Cardiac septum (tissue), 1 donor: ENCODE data around the gene ZNF524. TPM values are rescaled to one million over a fixed set of nuclear protein-coding genes. Genes with fewer than 3 reads are reported as not detected.

Source experiments
- DNase-seq: peaks from one replicate; pipeline ENCODE4 v3.0.0-alpha.2; 2020; ENCODE audit warnings: low spot score
- intact Hi-C: fragments of 100-400 bp; cut with DNase I; formaldehyde crosslinking; loops from one replicate; pipeline ENCODE4 v1.14.0; 2022
- total RNA-seq: library from RNA; stranded (reverse); fragmentation: NEBNext Ultra II Directional; extraction: Animal tissue kit (Norgen Biotek cat#: 25700); gene quantifications from one replicate; pipeline ENCODE4 v1.2.1, GENCODE V29; 2021
- donor health status: DM: no; HTN: no; CAD: no.

The ZNF524 gene
- total RNA-seq, 1 donor from 2014 or later = 13.7 TPM

GRCh38 chr19:55613930-55614710, 14.0 kb downstream of the ZNF524 start:
- intact Hi-C loops = no loop called here
- no peak for DNase-seq

DNA sequence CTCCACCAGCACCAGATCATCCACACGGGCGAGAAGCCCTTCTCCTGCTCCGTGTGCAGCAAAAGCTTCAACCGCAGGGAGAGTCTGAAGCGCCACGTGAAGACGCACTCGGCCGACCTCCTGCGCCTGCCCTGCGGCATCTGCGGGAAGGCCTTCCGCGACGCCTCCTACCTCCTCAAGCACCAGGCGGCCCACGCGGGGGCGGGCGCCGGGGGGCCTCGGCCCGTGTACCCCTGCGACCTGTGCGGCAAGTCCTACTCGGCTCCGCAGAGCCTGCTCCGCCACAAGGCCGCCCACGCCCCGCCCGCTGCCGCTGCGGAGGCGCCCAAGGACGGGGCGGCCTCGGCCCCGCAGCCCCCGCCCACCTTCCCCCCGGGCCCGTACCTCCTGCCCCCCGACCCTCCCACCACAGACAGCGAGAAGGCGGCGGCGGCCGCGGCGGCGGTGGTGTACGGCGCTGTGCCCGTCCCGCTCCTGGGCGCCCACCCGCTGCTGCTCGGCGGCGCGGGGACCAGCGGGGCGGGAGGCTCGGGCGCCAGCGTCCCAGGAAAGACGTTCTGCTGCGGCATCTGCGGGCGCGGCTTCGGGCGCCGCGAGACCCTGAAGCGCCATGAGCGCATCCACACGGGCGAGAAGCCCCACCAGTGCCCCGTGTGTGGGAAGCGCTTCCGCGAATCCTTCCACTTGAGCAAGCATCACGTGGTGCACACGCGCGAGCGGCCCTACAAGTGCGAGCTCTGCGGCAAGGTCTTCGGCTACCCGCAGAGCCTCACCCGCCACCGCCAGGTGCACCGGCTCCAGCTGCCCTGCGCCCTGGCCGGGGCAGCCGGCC, 14.8 kb downstream of the ZNF524 start:
- DNase-seq = no peak
- intact Hi-C loops = no loop called here

DNA sequence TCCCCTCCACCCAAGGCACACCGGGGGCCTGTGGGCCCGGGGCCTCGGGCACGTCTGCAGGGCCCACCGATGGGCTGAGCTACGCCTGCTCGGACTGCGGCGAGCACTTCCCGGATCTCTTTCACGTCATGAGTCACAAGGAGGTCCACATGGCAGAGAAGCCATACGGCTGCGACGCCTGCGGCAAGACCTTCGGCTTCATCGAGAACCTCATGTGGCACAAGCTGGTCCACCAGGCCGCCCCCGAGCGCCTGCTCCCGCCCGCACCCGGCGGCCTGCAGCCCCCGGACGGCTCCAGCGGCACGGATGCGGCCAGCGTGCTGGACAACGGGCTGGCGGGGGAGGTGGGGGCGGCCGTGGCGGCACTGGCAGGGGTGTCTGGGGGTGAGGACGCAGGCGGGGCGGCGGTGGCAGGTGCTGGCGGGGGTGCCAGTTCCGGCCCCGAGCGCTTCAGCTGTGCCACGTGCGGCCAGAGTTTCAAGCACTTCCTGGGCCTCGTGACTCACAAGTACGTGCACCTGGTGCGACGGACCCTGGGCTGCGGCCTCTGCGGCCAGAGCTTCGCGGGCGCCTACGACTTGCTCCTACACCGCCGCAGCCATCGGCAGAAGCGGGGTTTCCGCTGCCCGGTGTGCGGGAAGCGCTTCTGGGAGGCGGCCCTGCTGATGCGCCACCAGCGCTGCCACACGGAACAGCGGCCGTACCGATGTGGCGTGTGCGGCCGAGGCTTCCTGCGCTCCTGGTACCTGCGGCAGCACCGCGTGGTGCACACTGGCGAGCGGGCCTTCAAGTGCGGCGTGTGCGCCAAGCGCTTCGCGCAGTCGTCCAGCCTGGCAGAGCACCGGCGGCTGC, 15.7 kb downstream of the ZNF524 start:
- intact Hi-C loops = no loop called here
- DNase-seq = no peak

- DNase-seq = no peak
- intact Hi-C loops = no loop called here
These were observed 16.3 kb downstream of the ZNF524 start for GRCh38 chr19:55616395-55616875.

- intact Hi-C loops = no loop called here
- DNase-seq = no peak
These were observed 17.3 kb downstream of the ZNF524 start for GRCh38 chr19:55617426-55617825.

DNA sequence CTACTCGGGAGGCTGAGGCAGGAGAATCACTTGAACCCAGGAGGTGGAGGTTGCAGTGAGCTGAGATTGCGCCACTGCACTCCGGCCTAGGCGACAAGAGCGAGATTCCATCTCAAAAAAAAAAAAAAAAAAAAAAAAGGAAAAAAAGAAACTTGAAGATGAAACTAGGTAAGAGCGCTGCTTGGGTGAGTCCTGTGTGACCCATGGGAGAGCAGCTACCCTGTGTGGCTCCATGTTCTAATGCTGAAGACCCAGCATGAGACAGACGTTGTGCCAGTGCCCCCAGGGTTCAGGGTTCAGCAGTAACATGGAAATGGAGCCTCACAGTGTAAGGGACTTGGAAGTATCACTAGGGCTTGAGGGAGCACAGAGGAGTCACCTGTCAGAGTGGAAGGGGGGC, 18.3 kb downstream of the ZNF524 start:
- intact Hi-C loops = no loop called here
- no peak for DNase-seq

GRCh38 chr19:55619286-55619685, 19.2 kb downstream of the ZNF524 start:
- intact Hi-C loops = no loop called here

GRCh38 chr19:55620410-55621204, 20.5 kb downstream of the ZNF524 start:
- intact Hi-C loops = no loop called here
- DNase-seq = no peak

More at GRCh38 chr19:55619286-55619685, 19.2 kb downstream of the ZNF524 start:
- no peak for DNase-seq

GRCh38 chr19:55621205-55621672, 21.2 kb downstream of the ZNF524 start:
- DNase-seq = no peak
- intact Hi-C loops = no loop called here

DNA sequence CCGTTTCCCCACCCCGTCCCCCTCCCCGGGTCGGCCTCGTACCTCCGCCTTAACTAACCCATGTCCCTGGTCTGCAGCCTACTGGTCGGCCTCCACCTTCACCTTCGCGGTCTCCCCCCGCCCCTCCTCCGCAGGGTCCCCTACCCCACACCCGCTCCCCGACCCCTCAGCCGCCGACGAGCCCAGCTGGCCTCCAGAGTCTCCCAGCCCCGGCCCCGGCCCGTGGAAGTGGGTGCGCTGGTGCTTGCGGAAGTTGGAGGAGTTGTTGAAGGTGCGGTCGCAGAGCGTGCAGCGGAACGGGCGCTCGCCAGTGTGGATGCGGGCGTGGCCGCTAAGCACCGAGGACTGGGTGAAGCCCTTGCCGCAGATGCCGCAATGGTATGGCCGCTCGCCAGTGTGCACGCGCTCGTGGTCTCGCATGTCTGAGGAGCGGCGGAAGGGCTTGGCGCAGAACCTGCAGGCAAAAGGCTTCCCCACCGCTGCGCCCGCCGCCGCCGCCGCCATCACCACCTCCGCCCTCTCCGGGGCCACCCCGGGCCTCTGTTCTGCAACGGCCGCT, 21.7 kb downstream of the ZNF524 start:
- intact Hi-C loops = no loop called here

GRCh38 chr19:55622242-55622969, 22.3 kb downstream of the ZNF524 start:
- intact Hi-C loops = no loop called here
- no peak for DNase-seq

More for the DNA sequence above, 21.7 kb downstream of the ZNF524 start:
- no peak for DNase-seq

DNA sequence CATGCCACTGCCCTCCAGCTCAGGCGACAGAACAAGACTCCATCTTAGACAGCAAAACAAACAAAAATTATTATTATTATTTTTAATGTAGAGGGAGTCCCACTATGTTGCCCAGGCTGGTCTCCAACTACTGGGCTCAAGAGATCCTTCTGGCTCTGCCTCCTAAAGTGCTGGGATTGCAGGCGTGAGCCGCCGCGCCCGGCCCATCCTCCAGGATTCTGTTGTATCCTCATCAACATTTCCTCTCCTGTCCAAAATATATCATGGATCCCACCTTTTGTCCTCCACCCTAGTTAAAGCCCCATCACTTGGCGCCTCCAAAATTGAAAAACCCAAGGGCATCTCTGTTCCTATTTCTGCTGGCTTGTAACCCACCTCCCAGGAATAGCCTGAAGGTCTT, 23.0 kb downstream of the ZNF524 start:
- no peak for DNase-seq
- intact Hi-C loops = no loop called here

DNA sequence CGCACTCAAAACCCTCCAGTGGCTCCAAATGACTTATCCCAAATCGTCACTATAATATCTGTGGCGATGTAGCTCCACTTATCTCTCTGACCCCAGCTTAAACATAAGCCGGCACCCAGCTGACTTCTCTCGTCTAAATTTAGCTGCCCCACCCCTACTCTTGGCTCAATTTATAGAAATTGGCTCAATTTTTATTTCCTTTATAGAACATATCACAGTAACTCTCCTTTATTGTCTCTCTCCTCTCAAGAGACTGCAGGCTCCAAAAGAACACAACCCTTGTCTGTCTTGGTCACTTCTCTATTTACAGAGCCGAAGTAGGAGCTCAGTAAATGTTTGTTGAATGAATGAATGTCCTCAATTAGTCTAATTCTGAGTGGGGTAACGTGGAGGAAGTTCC, 23.5 kb downstream of the ZNF524 start:
- intact Hi-C loops = no loop called here
- no peak for DNase-seq

DNA sequence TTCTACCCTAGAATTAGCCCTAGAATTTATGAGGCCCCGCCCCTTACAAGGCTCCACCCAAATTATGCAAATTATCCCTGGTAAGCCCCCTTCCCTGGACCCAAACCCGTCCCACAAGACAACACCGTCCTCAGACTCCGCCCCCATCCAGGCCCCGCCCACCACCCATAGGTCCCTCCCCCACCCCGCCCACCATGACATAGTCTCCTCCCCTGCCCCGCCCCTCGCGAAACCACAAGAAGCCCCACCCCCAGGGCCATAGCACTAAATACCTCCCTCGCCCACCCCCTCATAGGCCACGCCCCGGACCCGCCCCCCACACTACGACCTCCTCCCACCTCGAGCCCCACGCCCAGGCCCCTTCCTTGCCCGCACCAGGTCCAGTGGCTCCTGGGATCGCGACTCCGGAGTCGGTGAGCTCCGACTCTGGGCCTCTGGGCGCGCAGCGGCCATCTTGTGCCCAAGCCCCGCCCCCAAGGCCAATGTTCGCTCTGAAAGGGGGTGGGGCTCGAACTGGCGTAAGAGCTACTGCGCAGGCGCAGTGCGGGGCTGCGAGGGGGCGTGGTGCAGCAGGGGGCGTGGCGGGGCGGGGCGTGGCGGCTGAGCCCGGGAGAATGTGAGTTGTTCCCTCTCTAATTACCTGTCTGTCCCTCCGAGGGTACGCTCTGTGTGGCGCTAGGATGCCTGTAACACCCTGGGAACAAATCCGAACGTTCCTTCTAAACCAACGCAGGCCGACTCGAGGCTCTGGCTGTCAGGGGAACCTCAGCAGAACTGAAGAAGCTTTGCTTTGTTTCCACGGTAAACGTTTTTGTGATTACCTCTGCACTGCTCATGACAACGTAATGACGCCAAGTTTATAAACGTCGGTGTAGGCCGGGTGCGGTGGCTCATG, 24.3 kb downstream of the ZNF524 start, which contains the start of gene ZNF784:
Gene ZNF784 (minus strand): TSS at position 458 of the 895 bp plus-strand sequence. CDS start 5 bp downstream, at position 453.
- intact Hi-C loops = no loop called here
- DNase-seq = peak; percentile 97

DNA sequence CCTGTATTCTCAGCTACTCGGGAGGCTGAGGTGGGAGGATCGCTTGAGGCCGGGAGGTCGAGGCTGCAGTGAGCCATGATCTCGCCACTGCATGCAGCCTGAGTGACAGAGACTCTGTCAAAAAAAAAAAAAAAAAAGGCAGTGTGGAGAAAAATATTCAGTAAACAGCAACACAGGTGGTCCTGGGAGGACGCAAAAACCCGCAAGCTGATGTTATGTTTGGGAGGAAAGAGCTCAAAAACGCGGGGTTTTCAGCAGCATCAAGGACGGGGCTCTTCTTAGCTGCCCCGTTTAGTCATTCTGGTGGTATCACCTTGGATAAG, 24.9 kb downstream of the ZNF524 start:
- DNase-seq = no peak
- intact Hi-C loops = no loop called here

DNA sequence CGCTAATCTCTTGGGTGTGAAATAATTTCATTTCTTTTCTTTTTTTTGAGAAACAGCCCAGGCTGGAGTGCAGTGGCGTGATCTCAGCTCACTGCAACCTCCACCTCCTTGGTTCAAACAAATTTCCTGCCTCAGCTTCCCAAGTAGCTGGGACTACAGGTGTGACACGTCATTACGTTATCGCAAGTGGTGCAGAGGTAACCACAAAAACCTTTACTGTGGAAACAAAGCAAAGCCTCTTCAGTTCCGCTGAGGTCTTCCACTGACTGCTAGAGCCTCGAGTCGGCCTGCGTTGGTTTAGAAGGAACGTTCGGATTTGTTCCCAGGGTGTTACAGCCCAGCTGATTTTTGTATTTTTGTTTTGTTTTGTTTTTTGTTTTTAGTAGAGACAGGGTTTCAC, 26.3 kb downstream of the ZNF524 start:
- no peak for DNase-seq
- intact Hi-C loops = no loop called here

DNA sequence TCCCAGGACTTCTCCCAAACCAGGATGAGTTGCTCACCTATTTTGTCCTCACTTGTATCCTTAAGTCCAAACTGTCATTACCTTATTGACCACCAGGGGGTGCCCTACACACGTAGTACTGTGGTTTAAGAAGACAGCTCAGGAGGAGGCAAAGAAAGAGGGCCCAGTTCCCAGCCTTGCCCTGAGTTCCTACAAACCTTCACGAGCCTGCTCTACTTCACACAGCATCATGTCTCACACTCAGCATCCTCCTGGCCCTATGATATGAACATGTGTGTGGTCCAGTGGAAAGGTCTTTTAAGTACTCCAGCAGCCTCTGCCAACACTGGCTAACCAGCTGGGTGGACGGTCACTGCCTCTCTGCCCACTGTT, 32.4 kb downstream of the ZNF524 start:
- no peak for DNase-seq
- intact Hi-C loops = loop anchor here (1.0 kb wide), 1 partner anchor 115 kb away; no protein-coding TSS in a partner anchor
